GM12865 (cell line): ENCODE measurements around the gene TCTN2.

Experiments used
- DNase-seq: peaks from one replicate; pipeline ENCODE4 v3.0.0; 2010; ENCODE audit warnings: low read depth
- H3K4me3 ChIP-seq: 2 replicates; pipeline ENCODE4 v1.5.1; 2011; ENCODE audit warnings: mild to moderate bottlenecking, low read depth, low read length, control low read depth
- CTCF ChIP-seq: IDR thresholded peaks from 2 replicates; pipeline ENCODE4 v1.5.1; 2011; ENCODE audit warnings: low read length, control low read depth, low read depth, inconsistent platforms; ENCODE audit not compliant: insufficient read depth; ENCODE audit errors: missing control alignments

The TCTN2 gene

GRCh38 chr12:123713398-123713797, 42.5 kb downstream of the TCTN2 start:
- no peak for TF ChIP-seq CTCF
- DNase-seq = peak; percentile 21
- H3K4me3 ChIP-seq = peak overlapping the region; percentile 83

- no peak for TF ChIP-seq CTCF
- H3K4me3 ChIP-seq = peak overlapping the region; percentile 83
- peak; percentile 74 for DNase-seq
These were observed 43.1 kb downstream of the TCTN2 start for GRCh38 chr12:123713823-123714585.

- DNase-seq = peak; percentile 26
- no peak overlapping the region for H3K4me3 ChIP-seq
- TF ChIP-seq CTCF = no peak
These were observed 44.3 kb downstream of the TCTN2 start for GRCh38 chr12:123715195-123715594.

- TF ChIP-seq CTCF = no peak
- no peak for DNase-seq
- H3K4me3 ChIP-seq = no peak overlapping the region
These were observed 46.4 kb downstream of the TCTN2 start for GRCh38 chr12:123717350-123717749.

GRCh38 chr12:123720141-123720814, 49.4 kb downstream of the TCTN2 start:
- no peak for DNase-seq
- no peak overlapping the region for H3K4me3 ChIP-seq
- TF ChIP-seq CTCF = no peak

- no peak for DNase-seq
- TF ChIP-seq CTCF = no peak
- H3K4me3 ChIP-seq = no peak overlapping the region
These were observed 50.3 kb downstream of the TCTN2 start for GRCh38 chr12:123721245-123721644.
